Measurements from ENCODE around the gene MLH1. TPM values are rescaled to one million over a fixed set of nuclear protein-coding genes. Genes with fewer than 3 reads are reported as not detected.

MLH1 gene
- total and polyA plus RNA-seq, 10 of the 15 experiments (the other 5 are each of a cell fraction or from before 2014, with no cell fraction given): 58.6 to 109 (median 81.4) TPM

DNA sequence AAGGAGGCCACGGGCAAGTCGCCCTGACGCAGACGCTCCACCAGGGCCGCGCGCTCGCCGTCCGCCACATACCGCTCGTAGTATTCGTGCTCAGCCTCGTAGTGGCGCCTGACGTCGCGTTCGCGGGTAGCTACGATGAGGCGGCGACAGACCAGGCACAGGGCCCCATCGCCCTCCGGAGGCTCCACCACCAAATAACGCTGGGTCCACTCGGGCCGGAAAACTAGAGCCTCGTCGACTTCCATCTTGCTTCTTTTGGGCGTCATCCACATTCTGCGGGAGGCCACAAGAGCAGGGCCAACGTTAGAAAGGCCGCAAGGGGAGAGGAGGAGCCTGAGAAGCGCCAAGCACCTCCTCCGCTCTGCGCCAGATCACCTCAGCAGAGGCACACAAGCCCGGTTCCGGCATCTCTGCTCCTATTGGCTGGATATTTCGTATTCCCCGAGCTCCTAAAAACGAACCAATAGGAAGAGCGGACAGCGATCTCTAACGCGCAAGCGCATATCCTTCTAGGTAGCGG, 452 bp upstream of the MLH1 start, which contains the start of gene EPM2AIP1:
TSS of gene EPM2AIP1 (minus strand) at position 326 of the 520 bp plus-strand sequence. CDS start at position 272, 54 bp downstream.
- H3K27ac ChIP-seq (ENCODE audit: control insufficient read depth, insufficient read depth): peak within 1 kb of the TSS; percentile 92
- H2AFZ ChIP-seq (ENCODE audit: control insufficient read depth, low read depth, low read length): peak within 1 kb of the TSS; percentile 88
- H3K4me1 ChIP-seq (ENCODE audit: control insufficient read depth, insufficient read depth, low read length): no peaks in the 10 kb centered on the region
- no TSS peak for BruUV-seq (replicated peaks)
- H3K27me3 ChIP-seq (replicated peaks in 1 of 2; ENCODE audit: control insufficient read depth in 2 of 2, insufficient read depth in 2 of 2, low read length in 1 of 2): no peaks in the 10 kb centered on the region
- ChIA-PET SMC1A (ENCODE audit: uncharacterized antibody, unreplicated experiment) (interaction anchor here (0.7 to 7.5 kb wide), 12 partner anchors 10 to 221 kb away, joined by 3 to 46 read pairs (median 3); no protein-coding TSS in a partner anchor), CTCF (interaction anchor here (0.6 to 2.0 kb wide), 10 partner anchors 23 to 138 kb away, joined by 3 to 7 read pairs (median 4); no protein-coding TSS in a partner anchor), RAD21 (ENCODE audit: unreplicated experiment) (interaction anchor here (0.7 to 3.2 kb wide), 6 partner anchors 23 to 147 kb away, joined by 3 to 16 read pairs (median 4); no protein-coding TSS in a partner anchor), POLR2A (interaction anchor here (0.6 to 2.5 kb wide), 14 partner anchors 11 to 1172 kb away, joined by 3 to 17 read pairs (median 4); partner anchors contain the start of gene OXSR1)
- WGBS (ENCODE audit: insufficient coverage, insufficient replicate concordance, low lambda C conversion rate, missing lambda C conversion rate): 1% methylated on average over 48 of the region's 48 CpGs
- peak within 1 kb of the TSS; percentile 95 for H3K9ac ChIP-seq (ENCODE audit: control insufficient read depth, insufficient read depth, low read length)
- H3K9me3 ChIP-seq (replicated peaks; ENCODE audit: control insufficient read depth, insufficient read depth, low read length): no peaks in the 10 kb centered on the region
- H3K4me3 ChIP-seq: peak within 1 kb of the TSS; percentile 97
- intact Hi-C loops (cut with micrococcal nuclease; ENCODE audit: unreplicated experiment) (loop anchor here (5.0 kb wide), 1 partner anchor 101 kb away; no protein-coding TSS in a partner anchor), in situ Hi-C loops (cut with MboI) (no loop called here)
- H3K36me3 ChIP-seq (ENCODE audit: control insufficient read depth in 2 of 2, insufficient read depth in 2 of 2, low read length in 1 of 2): peaks cover 0 to 5% of the 10 kb centered on the region in 2 experiments; a peak in 2 of 4 replicates
- ATAC-seq (peak; percentile 90), DNase-seq (ENCODE audit: low read depth, low spot score) (no peak), FAIRE-seq (no peak)
- peak within 1 kb of the TSS; percentile 60 for H3K4me2 ChIP-seq (ENCODE audit: control insufficient read depth, insufficient read depth)
- no peaks in the 10 kb centered on the region for H4K20me1 ChIP-seq (ENCODE audit: control insufficient read depth, insufficient read depth)
- H3K79me2 ChIP-seq (ENCODE audit: control insufficient read depth, insufficient read depth, low read length): peaks cover 75% of the 10 kb centered on the region
- TF ChIP-seq ZBTB40 (IDR thresholded peaks at IDR 0.05; ENCODE audit: borderline replicate concordance): no peak
- no peak for TF ChIP-seq ZZZ3 (IDR thresholded peaks at IDR 0.05; ENCODE audit: control insufficient read depth, insufficient read length, low read depth)
- no peak for TF ChIP-seq STAT3 (IDR thresholded peaks at IDR 0.05; ENCODE audit: low read depth, low read length)
- TF ChIP-seq, protein P1, sequence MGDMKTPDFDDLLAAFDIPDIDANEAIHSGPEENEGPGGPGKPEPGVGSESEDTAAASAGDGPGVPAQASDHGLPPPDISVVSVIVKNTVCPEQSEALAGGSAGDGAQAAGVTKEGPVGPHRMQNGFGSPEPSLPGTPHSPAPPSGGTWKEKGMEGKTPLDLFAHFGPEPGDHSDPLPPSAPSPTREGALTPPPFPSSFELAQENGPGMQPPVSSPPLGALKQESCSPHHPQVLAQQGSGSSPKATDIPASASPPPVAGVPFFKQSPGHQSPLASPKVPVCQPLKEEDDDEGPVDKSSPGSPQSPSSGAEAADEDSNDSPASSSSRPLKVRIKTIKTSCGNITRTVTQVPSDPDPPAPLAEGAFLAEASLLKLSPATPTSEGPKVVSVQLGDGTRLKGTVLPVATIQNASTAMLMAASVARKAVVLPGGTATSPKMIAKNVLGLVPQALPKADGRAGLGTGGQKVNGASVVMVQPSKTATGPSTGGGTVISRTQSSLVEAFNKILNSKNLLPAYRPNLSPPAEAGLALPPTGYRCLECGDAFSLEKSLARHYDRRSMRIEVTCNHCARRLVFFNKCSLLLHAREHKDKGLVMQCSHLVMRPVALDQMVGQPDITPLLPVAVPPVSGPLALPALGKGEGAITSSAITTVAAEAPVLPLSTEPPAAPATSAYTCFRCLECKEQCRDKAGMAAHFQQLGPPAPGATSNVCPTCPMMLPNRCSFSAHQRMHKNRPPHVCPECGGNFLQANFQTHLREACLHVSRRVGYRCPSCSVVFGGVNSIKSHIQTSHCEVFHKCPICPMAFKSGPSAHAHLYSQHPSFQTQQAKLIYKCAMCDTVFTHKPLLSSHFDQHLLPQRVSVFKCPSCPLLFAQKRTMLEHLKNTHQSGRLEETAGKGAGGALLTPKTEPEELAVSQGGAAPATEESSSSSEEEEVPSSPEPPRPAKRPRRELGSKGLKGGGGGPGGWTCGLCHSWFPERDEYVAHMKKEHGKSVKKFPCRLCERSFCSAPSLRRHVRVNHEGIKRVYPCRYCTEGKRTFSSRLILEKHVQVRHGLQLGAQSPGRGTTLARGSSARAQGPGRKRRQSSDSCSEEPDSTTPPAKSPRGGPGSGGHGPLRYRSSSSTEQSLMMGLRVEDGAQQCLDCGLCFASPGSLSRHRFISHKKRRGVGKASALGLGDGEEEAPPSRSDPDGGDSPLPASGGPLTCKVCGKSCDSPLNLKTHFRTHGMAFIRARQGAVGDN (IDR thresholded peaks at IDR 0.05): peak; percentile 89
- no peak for TF ChIP-seq NR2C2 (IDR thresholded peaks at IDR 0.05; ENCODE audit: borderline replicate concordance, control insufficient read depth, insufficient read length, low read depth)
- 0 out of 2 replicates have a peak, but pooled peaks have one; percentile 25 for TF ChIP-seq IRF4 (IDR thresholded peaks at IDR 0.05; ENCODE audit: low read depth, low read length)
- TF ChIP-seq BACH1 (IDR thresholded peaks at IDR 0.05; ENCODE audit: borderline replicate concordance): peak; percentile 77
- no peak for TF ChIP-seq CEBPZ (IDR thresholded peaks at IDR 0.05; ENCODE audit: low read depth, low read length)
- TF ChIP-seq RB1 (IDR thresholded peaks at IDR 0.05; ENCODE audit: borderline replicate concordance): peak; percentile 93
- no peak for TF ChIP-seq FOXK2 (IDR thresholded peaks at IDR 0.05)
- peak; percentile 77 for TF ChIP-seq ZNF207 (IDR thresholded peaks at IDR 0.05; ENCODE audit: borderline replicate concordance)
- peak; percentile 21; the same call in 1 of the 2 replicates for TF ChIP-seq CREB1 (IDR thresholded peaks at IDR 0.05; ENCODE audit: low read depth)

Data from GM12878 (cell line).